Lung microvascular endothelial cell (primary cell): ENCODE data around the gene RPAP3. TPM values are rescaled to one million over a fixed set of nuclear protein-coding genes. Genes with fewer than 3 reads are reported as not detected.

Experiments used
- DNase-seq, 2 donors: peaks; one replicate each; pipeline versions ENCODE4 v3.0.0 to v3.0.0-alpha.2; 2010; ENCODE audit warnings: low read depth in 2 of 2
- total RNA-seq: library from RNA; depleted of rRNA; stranded (reverse); fragments of >200 nt; gene quantifications from 2 replicates; pipeline ENCODE4 v1.2.1, GENCODE V29; 2014

The RPAP3 gene
- 5.8 and 5.9 TPM in 2 replicates for total RNA-seq

- peak; percentile 93 to 97 for DNase-seq
Observed at GRCh38 chr12:47705566-47706425, at the start of gene RPAP3. TSS of gene RPAP3 (minus strand) at chr12:47706030. CDS start at chr12:47702840, 3,190 bp downstream.

GRCh38 chr12:47754881-47755280 is 49.1 kb upstream of the RPAP3 start:
- DNase-seq, result peak in 1 of 2 donors; percentile 25

GRCh38 chr12:47754126-47754525 is 48.3 kb upstream of the RPAP3 start:
- no peak for DNase-seq

- peak; percentile 52 to 68 for DNase-seq
Observed at GRCh38 chr12:47753021-47754001, 47.5 kb upstream of the RPAP3 start.

GRCh38 chr12:47752552-47752951 is 46.7 kb upstream of the RPAP3 start:
- peak in 1 of 2 donors; percentile 35 for DNase-seq

GRCh38 chr12:47752121-47752520 is 46.3 kb upstream of the RPAP3 start:
- no peak for DNase-seq

GRCh38 chr12:47751561-47751960 is 45.7 kb upstream of the RPAP3 start:
- DNase-seq, result no peak

- no peak for DNase-seq
Observed at GRCh38 chr12:47750916-47751470, 45.2 kb upstream of the RPAP3 start.

- no peak for DNase-seq
Observed at GRCh38 chr12:47750229-47750798, 44.5 kb upstream of the RPAP3 start.

GRCh38 chr12:47748899-47749298 is 43.1 kb upstream of the RPAP3 start:
- no peak for DNase-seq

GRCh38 chr12:47748507-47748828 is 42.6 kb upstream of the RPAP3 start:
- DNase-seq, result no peak

- DNase-seq, result no peak
Observed at GRCh38 chr12:47747596-47748506, 42.0 kb upstream of the RPAP3 start.

- DNase-seq, result no peak
Observed at GRCh38 chr12:47747126-47747525, 41.3 kb upstream of the RPAP3 start.

GRCh38 chr12:47746523-47746922 is 40.7 kb upstream of the RPAP3 start:
- no peak for DNase-seq

GRCh38 chr12:47746073-47746472 is 40.2 kb upstream of the RPAP3 start:
- no peak for DNase-seq

GRCh38 chr12:47745485-47746041 is 39.7 kb upstream of the RPAP3 start:
- no peak for DNase-seq

GRCh38 chr12:47744778-47745436 is 39.1 kb upstream of the RPAP3 start:
- DNase-seq, result no peak

- DNase-seq, result peak in 1 of 2 donors; percentile 50
Observed at GRCh38 chr12:47744005-47744651, 38.3 kb upstream of the RPAP3 start.

GRCh38 chr12:47743311-47743860 is 37.6 kb upstream of the RPAP3 start:
- DNase-seq, result no peak
